Measurements from ENCODE around the gene TMEM138. TPM values are rescaled to one million over a fixed set of nuclear protein-coding genes. Genes with fewer than 3 reads are reported as not detected.

TMEM138 gene
- polyA plus RNA-seq, 1 donor from 2014 or later: 44.1 TPM

GRCh38 chr11:61349916-61350315 is 12.3 kb upstream of the TMEM138 start:
- Mint-ChIP-seq H3K4me1 (peaks cover 15 to 17% (median 16%) of the 10 kb centered on the region in 3 donors), H3K4me3 (peak overlapping the region in 1 of 4 donors; percentile 60), H3K27ac (peak overlapping the region in 2 of 3 donors; percentile 23 to 71), H3K36me3 (peaks cover 7% of the 10 kb centered on the region), H3K27me3 (no peaks in the 10 kb centered on the region), H3K9me3 (no peaks in the 10 kb centered on the region)

DNA sequence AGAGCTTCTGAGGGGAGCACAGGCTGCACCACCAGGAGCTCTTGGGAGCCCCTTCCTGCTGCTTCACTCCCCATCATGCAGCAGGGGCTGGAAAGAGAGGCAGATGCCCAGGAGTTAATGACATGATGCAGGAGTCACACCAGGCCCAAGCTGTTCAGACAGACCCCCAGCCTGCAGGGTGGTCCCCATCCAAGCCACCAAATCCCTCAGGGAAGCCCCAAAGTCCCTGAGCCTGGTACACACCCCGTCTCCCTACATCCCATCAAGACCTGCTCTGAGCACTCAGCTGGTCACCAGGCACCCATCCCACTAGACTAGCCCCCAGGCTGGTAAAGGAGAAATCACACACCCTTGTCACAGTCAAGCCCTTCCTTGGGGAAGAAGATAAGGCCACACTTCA is 11.8 kb upstream of the TMEM138 start:
- Mint-ChIP-seq H3K9me3 (no peaks in the 10 kb centered on the region), H3K4me3 (peak overlapping the region in 1 of 4 donors; percentile 65), H3K4me1 (peaks cover 15 to 19% (median 18%) of the 10 kb centered on the region in 3 donors), H3K36me3 (peaks cover 10% of the 10 kb centered on the region), H3K27ac (peak overlapping the region in 1 of 3 donors; percentile 23), H3K27me3 (no peaks in the 10 kb centered on the region)

DNA sequence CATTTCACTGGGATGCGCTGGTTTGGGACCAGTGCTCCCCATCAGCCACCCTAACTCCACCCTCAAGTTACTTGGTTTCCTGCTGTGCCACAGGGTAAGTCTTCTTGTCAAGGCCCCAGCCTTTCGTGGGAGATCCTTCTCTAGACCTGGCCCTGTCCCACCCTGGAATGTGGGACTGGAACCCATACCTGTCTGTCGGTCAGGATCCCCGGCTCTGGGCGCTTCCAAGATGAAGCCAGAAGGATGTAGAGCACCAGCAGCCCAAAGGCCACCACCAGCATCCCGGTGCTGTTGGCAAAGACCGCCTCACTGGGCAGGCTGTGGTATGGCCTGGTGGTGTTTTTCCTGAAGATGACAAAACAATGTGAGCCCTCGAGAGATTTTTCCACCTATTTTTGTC is 11.4 kb upstream of the TMEM138 start:
- H3K27ac Mint-ChIP-seq: no peak overlapping the region
- H3K4me3 Mint-ChIP-seq: peak overlapping the region in 1 of 4 donors; percentile 22
- H3K27me3 Mint-ChIP-seq: no peaks in the 10 kb centered on the region

GRCh38 chr11:61352038-61352437 is 10.1 kb upstream of the TMEM138 start:
- peak overlapping the region in 1 of 3 donors; percentile 10 for H3K27ac Mint-ChIP-seq
- peak overlapping the region in 1 of 4 donors; percentile 69 for H3K4me3 Mint-ChIP-seq
- H3K27me3 Mint-ChIP-seq: no peaks in the 10 kb centered on the region
- no peaks in the 10 kb centered on the region for H3K9me3 Mint-ChIP-seq
- H3K4me1 Mint-ChIP-seq: peaks cover 20 to 27% (median 25%) of the 10 kb centered on the region in 3 donors
- peaks cover 14% of the 10 kb centered on the region for H3K36me3 Mint-ChIP-seq

More for the DNA sequence above, 11.4 kb upstream of the TMEM138 start:
- peaks cover 10% of the 10 kb centered on the region for H3K36me3 Mint-ChIP-seq
- no peaks in the 10 kb centered on the region for H3K9me3 Mint-ChIP-seq
- peaks cover 16 to 19% (median 18%) of the 10 kb centered on the region in 3 donors for H3K4me1 Mint-ChIP-seq

- Mint-ChIP-seq H3K4me1 (peaks cover 31 to 38% (median 34%) of the 10 kb centered on the region in 3 donors), H3K9me3 (no peaks in the 10 kb centered on the region), H3K4me3 (peak overlapping the region; percentile 69 to 92 (median 88)), H3K27ac (peak overlapping the region; percentile 67 to 89 (median 69)), H3K27me3 (no peaks in the 10 kb centered on the region), H3K36me3 (peaks cover 14% of the 10 kb centered on the region)
Measured at GRCh38 chr11:61353131-61354067, 8.8 kb upstream of the TMEM138 start.

- no peaks in the 10 kb centered on the region for H3K9me3 Mint-ChIP-seq
- peaks cover 35 to 41% (median 36%) of the 10 kb centered on the region in 3 donors for H3K4me1 Mint-ChIP-seq
- H3K27me3 Mint-ChIP-seq: no peaks in the 10 kb centered on the region
- H3K36me3 Mint-ChIP-seq: peaks cover 14% of the 10 kb centered on the region
- H3K4me3 Mint-ChIP-seq: peak overlapping the region; percentile 69 to 92 (median 88)
- peak overlapping the region; percentile 67 to 95 (median 89) for H3K27ac Mint-ChIP-seq
Measured at GRCh38 chr11:61354208-61354607, 8.0 kb upstream of the TMEM138 start.

DNA sequence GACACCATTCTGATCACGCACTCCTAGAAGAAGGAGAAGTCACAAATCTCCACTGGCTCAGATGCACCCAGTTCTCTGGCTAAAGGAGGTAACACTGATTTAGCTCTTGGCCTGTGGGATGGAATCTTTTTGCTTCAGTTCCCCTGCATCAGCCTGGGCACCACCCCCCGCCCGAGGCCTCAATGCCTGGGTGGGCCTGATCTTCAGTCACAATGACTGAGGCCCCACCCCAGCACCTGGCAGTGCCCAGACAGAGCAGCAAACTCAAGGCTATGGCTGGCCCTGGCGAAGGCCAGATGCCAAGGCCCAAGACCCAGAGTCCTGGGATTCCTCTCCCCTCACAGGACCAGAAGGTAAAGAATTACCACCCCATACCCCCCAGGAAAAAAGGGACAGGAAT is 5.5 kb upstream of the TMEM138 start:
- H3K4me1 Mint-ChIP-seq: peaks cover 43 to 49% (median 45%) of the 10 kb centered on the region in 3 donors
- no peaks in the 10 kb centered on the region for H3K9me3 Mint-ChIP-seq
- H3K27ac Mint-ChIP-seq: peak overlapping the region; percentile 93 to 97 (median 95)
- H3K4me3 Mint-ChIP-seq: peak overlapping the region; percentile 85 to 92 (median 90)
- H3K27me3 Mint-ChIP-seq: no peaks in the 10 kb centered on the region
- peaks cover 14% of the 10 kb centered on the region for H3K36me3 Mint-ChIP-seq

DNA sequence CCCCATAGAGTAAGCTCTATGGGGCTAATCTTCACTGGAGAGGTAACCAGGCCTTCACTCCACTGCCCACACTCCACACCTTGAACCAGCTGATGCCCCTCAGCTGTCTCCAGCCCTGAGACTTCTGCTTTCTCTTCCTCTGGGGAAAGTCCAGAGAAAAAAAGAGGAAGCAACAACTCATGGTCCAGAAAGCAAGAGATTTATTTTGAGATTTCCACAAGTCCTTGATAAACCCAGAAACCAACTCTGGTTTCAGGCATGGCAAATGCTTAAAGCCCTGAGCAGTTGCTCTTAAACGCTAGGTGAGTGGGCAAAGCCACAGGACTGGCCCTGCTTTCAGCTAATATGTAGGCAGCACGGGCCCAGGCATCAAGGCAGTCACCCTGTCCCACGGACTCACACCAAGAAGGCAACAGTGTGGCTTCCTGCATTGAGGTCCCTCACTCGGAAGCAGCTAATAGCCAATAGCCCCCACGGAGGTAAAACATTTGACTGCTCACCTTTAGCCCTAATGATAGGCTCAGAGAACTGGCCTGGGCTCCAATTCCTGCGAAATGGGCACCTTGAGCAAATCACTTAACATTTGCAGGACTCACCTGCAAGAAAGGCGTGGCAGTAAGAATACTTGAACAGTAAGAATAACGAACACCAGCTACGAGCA is 4.8 kb upstream of the TMEM138 start:
- Mint-ChIP-seq H3K4me1 (peaks cover 45 to 51% (median 46%) of the 10 kb centered on the region in 3 donors), H3K4me3 (peak overlapping the region; percentile 85 to 92 (median 90)), H3K27me3 (no peaks in the 10 kb centered on the region), H3K27ac (peak overlapping the region; percentile 93 to 97 (median 95)), H3K9me3 (no peaks in the 10 kb centered on the region), H3K36me3 (peaks cover 14% of the 10 kb centered on the region)

- Mint-ChIP-seq H3K4me1 (peaks cover 43 to 52% (median 48%) of the 10 kb centered on the region in 3 donors), H3K27ac (peak overlapping the region; percentile 93 to 97 (median 95)), H3K9me3 (no peaks in the 10 kb centered on the region), H3K36me3 (peaks cover 14% of the 10 kb centered on the region), H3K4me3 (peak overlapping the region; percentile 85 to 92 (median 90)), H3K27me3 (no peaks in the 10 kb centered on the region)
Measured at GRCh38 chr11:61357894-61358239, 4.3 kb upstream of the TMEM138 start.

DNA sequence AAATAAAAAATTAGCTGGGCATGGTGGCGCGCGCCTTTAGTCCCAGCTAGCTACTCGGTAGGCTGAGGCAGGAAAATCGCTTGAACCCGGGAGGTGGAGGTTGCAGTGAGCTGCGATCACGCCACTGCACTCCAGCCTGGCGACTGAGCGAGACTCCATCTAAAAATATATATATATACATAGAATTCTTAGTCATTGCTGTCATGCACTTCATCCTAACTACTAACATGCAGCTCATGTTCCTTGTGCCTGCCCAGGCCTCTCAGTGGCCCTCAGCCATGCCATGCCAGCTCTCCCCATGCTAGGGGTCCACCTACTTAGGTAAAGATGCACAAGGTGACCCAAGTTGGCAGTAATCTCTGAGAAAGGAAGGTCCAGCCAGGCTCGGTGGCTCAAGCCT is 3.6 kb upstream of the TMEM138 start:
- H3K9me3 Mint-ChIP-seq: no peaks in the 10 kb centered on the region
- peaks cover 37 to 53% (median 47%) of the 10 kb centered on the region in 3 donors for H3K4me1 Mint-ChIP-seq
- H3K36me3 Mint-ChIP-seq: peaks cover 9% of the 10 kb centered on the region
- H3K27me3 Mint-ChIP-seq: no peaks in the 10 kb centered on the region
- peak overlapping the region; percentile 41 to 98 (median 93) for H3K4me3 Mint-ChIP-seq
- peak overlapping the region; percentile 82 to 97 (median 93) for H3K27ac Mint-ChIP-seq

DNA sequence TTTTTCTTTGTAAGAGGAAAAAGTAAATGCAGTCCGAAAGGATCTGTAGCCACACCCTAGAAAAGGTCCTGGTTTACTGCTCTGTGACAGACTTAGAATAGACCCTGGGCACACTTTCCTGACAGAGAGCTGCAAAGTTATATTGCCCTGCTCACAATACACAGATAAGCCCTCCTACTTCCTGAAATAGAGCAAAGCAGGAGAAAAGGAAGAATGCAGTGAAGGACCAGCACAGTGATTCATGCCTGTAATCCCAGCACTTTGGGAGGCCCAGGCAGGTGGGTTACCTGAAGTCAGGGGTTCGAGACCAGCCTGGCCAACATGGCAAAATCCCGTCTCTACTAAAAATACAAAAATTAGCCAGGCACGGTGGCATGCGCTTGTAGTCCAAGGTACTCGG is 2.7 kb upstream of the TMEM138 start:
- peak overlapping the region; percentile 93 to 98 (median 97) for H3K27ac Mint-ChIP-seq
- peak overlapping the region; percentile 94 to 100 (median 98) for H3K4me3 Mint-ChIP-seq
- peaks cover 7% of the 10 kb centered on the region for H3K36me3 Mint-ChIP-seq
- no peaks in the 10 kb centered on the region for H3K27me3 Mint-ChIP-seq
- peaks cover 35 to 50% (median 43%) of the 10 kb centered on the region in 3 donors for H3K4me1 Mint-ChIP-seq
- H3K9me3 Mint-ChIP-seq: no peaks in the 10 kb centered on the region

DNA sequence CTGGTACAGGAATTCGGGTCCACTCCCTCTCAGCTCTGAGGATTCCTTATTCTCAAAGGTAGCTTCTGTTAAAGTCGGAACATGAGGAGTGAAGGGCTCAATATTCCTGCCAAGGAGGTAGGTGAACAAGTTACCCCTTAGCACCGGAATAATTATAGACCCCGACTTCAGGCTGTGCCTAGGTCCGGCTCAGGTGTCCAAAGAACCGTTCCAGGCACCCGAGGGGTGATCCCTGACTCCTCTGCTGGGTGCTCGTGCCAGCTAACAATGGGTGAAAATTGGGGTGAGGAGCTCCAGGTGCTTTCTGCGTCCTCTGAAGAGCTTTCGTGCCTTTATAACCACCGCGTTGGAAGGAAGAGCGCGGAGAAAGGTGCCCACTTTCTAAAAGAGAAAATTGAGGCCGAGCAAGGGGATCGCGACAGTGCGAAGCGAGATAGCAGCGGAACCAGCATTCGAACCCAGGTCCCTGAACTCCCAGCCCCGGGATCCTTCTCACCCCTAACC is 885 bp upstream of the TMEM138 start:
- no peaks in the 10 kb centered on the region for H3K27me3 Mint-ChIP-seq
- H3K4me3 Mint-ChIP-seq: peak overlapping the region; percentile 94 to 100 (median 98)
- H3K9me3 Mint-ChIP-seq: no peaks in the 10 kb centered on the region
- H3K36me3 Mint-ChIP-seq: peaks cover 2% of the 10 kb centered on the region
- H3K27ac Mint-ChIP-seq: peak overlapping the region; percentile 93 to 98 (median 97)
- peaks cover 30 to 45% (median 41%) of the 10 kb centered on the region in 3 donors for H3K4me1 Mint-ChIP-seq

- no peaks in the 10 kb centered on the region for H3K27me3 Mint-ChIP-seq
- H3K4me3 Mint-ChIP-seq: peak overlapping the region; percentile 94 to 100 (median 98)
- peak overlapping the region; percentile 93 to 98 (median 97) for H3K27ac Mint-ChIP-seq
- no peaks in the 10 kb centered on the region for H3K9me3 Mint-ChIP-seq
- H3K4me1 Mint-ChIP-seq: peaks cover 21 to 35% (median 34%) of the 10 kb centered on the region in 3 donors
- H3K36me3 Mint-ChIP-seq: no peaks in the 10 kb centered on the region
Measured at GRCh38 chr11:61362542-61362875, 335 bp downstream of the TMEM138 start.

DNA sequence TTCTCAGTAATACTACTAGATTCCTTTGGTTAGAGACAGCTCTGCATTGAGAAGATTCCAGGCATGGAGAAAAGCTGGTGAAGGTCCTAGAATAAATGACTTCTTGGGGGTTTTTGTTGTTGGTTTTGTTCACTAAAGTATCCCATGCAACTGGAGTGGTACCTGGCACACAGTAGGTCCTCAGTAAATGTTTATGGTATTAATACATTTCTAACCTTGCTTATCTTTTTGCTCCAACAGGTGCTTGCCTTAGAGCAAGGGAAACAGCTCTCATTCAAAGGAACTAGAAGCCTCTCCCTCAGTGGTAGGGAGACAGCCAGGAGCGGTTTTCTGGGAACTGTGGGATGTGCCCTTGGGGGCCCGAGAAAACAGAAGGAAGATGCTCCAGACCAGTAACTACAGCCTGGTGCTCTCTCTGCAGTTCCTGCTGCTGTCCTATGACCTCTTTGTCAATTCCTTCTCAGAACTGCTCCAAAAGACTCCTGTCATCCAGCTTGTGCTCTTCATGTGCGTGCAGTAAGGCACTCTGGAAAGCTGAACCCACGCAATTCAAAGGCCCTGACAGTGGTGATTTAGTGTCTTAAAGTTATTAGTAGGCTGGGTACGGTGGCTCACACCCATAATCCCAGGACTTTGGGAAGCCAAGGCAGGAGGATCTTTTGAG is 2.0 kb downstream of the TMEM138 start:
- Mint-ChIP-seq H3K27me3 (no peaks in the 10 kb centered on the region), H3K9me3 (no peaks in the 10 kb centered on the region), H3K27ac (peak overlapping the region; percentile 43 to 97 (median 93)), H3K4me3 (peak overlapping the region in 3 of 4 donors; percentile 76 to 97 (median 94)), H3K36me3 (no peaks in the 10 kb centered on the region), H3K4me1 (peaks cover 16 to 26% (median 25%) of the 10 kb centered on the region in 3 donors)
